ENCODE data around the gene CERS1.
A peak's percentile ranks its signal among the peaks of the same experiment; 100 is the strongest.

Gene CERS1

DNA sequence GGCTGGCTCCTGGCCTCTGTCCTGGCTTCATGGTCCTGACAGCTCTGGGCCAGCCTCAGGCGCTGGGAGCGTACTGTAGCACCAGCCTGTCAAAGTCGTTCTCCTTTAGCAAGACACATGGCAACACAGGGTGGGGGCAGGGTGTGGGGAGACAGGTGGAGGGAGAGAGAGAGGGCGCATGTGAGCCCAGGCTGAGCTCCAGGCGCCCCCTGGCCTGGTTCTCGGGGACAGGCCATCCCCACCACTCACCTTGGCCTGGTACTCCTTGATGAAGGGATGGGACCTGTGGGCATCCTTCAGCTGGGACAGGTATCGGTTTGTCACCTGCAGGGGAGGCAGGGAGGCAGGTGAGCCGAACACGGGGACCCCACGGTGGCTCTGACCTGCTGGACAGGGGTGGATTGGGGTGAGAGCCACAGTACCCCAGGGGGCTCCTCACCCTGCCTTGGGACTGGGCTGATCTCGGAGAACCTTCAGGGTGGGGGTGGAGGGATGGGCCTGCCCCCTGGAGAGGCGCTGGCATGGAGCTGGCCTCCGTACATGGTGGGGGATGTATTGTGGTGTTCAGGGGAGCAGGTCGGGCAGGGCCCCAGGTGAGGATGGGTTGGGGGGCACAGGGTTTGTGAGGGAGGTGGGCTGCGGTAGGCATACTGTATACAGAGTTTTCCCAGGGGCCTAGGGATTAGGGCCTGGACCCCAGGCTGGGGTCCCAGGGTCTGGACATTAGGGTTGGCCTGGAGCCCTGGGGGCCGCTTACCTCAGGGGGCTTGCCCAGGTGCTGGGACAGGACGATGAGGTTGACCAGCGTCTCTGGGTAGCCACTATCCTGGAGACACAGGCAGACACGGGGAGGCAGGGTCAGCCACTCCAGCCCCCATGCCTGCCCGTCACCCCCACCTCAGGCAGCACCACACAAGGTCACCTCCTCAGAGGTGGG is 3.9 kb upstream of the CERS1 start:
- DNase-seq (ENCODE audit: insufficient read length, low spot score) (no peak), FAIRE-seq (no peak)
- no peak for TF ChIP-seq SPI1 (IDR thresholded peaks at IDR 0.05; ENCODE audit: low read depth, low read length)

GRCh38 chr19:18898607-18899408 is 2.9 kb upstream of the CERS1 start:
- peak; percentile 52; the same call in 1 of the 2 replicates for TF ChIP-seq POLR2AphosphoS5 (IDR thresholded peaks at IDR 0.05; ENCODE audit: low read depth, low read length)
- no peak for TF ChIP-seq SPI1 (IDR thresholded peaks at IDR 0.05; ENCODE audit: low read depth, low read length)
- DNase-seq (ENCODE audit: insufficient read length, low spot score) (no peak), FAIRE-seq (no peak)

DNA sequence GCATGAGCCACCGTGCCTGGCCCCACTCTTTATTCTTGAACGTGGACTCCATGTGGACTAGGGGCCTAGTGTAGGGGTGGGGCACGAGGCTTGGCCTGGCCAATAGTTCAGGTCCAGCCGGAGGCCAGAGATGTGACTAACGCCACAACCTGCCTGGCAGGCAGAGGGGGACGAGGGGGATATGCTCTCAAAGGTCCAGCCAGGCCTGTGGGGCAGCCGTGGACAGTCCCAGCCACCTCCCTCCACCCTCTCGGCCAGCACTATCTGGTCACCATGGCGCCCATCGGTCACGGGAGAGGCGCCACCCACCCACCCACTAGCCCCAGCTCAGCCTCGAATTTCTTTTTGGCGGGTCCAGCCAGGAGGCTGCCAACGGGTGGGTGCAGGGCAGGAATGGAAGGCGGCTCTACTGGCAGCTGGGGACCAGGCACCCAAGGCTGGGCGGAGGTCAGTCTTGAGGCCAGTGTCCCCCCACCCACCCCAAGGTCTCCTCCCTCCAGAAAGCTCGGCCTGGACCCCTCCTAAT is 2.2 kb upstream of the CERS1 start:
- TF ChIP-seq POLR2AphosphoS5 (IDR thresholded peaks at IDR 0.05; ENCODE audit: low read depth, low read length), result no peak
- no peak for TF ChIP-seq SPI1 (IDR thresholded peaks at IDR 0.05; ENCODE audit: low read depth, low read length)
- no peak for TF ChIP-seq POU2F2 (IDR thresholded peaks at IDR 0.05; ENCODE audit: low read depth, low read length)
- TF ChIP-seq PAX5 (IDR thresholded peaks at IDR 0.05; ENCODE audit: insufficient read depth, low read length, severe bottlenecking), result no peak
- no peak for TF ChIP-seq POLR2A (IDR thresholded peaks at IDR 0.05; ENCODE audit: low read depth, low read length)
- no peak for TF ChIP-seq TAF1 (IDR thresholded peaks at IDR 0.05; ENCODE audit: low read depth, low read length)
- DNase-seq (ENCODE audit: insufficient read length, low spot score) (no peak), FAIRE-seq (no peak)

GRCh38 chr19:18897094-18898029 is 1.4 kb upstream of the CERS1 start:
- no peak for DNase-seq (ENCODE audit: insufficient read length, low spot score)
- no peak for FAIRE-seq
- TF ChIP-seq POU2F2 (IDR thresholded peaks at IDR 0.05; ENCODE audit: low read depth, low read length) (no peak), TAF1 (IDR thresholded peaks at IDR 0.05; ENCODE audit: low read depth, low read length) (no peak), POLR2AphosphoS5 (IDR thresholded peaks at IDR 0.05; ENCODE audit: low read depth, low read length) (no peak), SPI1 (IDR thresholded peaks at IDR 0.05; ENCODE audit: low read depth, low read length) (no peak), PAX5 (IDR thresholded peaks at IDR 0.05; ENCODE audit: insufficient read depth, low read length, severe bottlenecking) (no peak), POLR2A (IDR thresholded peaks at IDR 0.05; ENCODE audit: low read depth, low read length) (no peak)

DNA sequence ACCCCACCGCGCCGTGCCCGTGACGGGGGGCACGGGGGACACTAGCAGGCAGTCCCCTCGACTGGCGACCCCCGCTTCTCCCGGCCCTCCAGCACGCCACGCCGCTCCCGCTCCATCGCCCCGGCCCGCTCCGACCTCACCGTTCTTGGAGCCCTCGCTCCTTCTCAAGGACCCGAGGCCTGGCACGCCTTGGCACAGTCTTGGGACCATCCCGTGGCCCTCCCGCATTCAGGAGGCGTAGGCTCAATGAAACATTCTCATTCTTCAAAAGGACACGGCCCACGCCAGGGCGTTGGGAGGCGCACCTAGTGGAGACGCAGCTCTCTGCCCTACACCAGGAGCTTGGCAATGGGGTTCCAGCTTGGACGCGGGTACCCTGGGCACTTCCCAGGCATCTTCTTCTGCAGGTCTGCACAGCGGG is 473 bp upstream of the CERS1 start:
- FAIRE-seq, result no peak
- no peak for DNase-seq (ENCODE audit: insufficient read length, low spot score)

DNA sequence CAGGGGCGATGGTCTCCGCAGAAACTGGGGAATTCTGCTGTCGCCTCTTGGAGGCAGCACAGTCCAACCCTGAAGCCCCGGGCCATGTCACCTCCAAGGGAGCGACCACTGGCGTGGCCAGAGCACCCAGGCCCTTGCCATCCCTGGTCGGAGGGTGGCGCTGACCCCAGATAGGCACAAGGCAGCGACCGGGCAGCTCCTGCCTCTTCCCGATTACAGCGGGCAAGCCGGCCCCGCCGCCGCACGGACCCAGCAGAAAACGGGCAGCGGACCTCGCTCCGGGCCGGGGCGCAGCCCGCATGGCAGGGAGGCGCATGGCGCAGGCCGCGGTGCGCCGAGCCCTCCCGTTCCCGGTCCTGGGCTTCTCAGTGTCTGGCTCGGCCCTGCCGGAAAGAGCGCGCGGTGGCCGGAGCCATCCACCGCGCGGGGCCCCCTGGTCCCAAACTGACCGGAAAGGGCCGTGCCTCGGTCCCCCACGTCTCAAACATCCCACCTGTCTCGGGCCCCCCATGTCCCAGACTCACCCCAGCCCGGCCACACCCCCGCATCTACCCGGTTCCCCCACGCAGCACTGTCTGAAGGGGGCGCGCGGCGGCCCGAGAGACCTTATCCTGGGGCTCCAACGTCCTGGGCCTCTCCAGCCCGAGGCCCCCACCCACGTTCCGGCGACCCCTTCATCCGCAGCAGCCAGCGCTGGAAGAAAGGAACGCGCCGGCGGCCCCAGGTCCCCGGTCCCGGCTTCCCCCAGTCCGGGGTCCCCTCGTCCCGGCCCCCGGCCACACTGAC is 727 bp downstream of the CERS1 start:
- no peak for DNase-seq (ENCODE audit: insufficient read length, low spot score)
- FAIRE-seq, result no peak
- TF ChIP-seq POU2F2 (IDR thresholded peaks at IDR 0.05; ENCODE audit: low read depth, low read length), result no peak
- no peak for TF ChIP-seq PAX5 (IDR thresholded peaks at IDR 0.05; ENCODE audit: insufficient read depth, low read length, severe bottlenecking)
- TF ChIP-seq POLR2AphosphoS5 (IDR thresholded peaks at IDR 0.05; ENCODE audit: low read depth, low read length), result no peak
- TF ChIP-seq TAF1 (IDR thresholded peaks at IDR 0.05; ENCODE audit: low read depth, low read length), result no peak
- TF ChIP-seq POLR2A (IDR thresholded peaks at IDR 0.05; ENCODE audit: low read depth, low read length), result no peak
- no peak for TF ChIP-seq SPI1 (IDR thresholded peaks at IDR 0.05; ENCODE audit: low read depth, low read length)

More for the DNA sequence above, 473 bp upstream of the CERS1 start:
- TF ChIP-seq POLR2AphosphoS5 (IDR thresholded peaks at IDR 0.05; ENCODE audit: low read depth, low read length) (no peak), PAX5 (IDR thresholded peaks at IDR 0.05; ENCODE audit: insufficient read depth, low read length, severe bottlenecking) (no peak)

- FAIRE-seq (no peak), DNase-seq (ENCODE audit: insufficient read length, low spot score) (no peak)
- TF ChIP-seq POU2F2 (IDR thresholded peaks at IDR 0.05; ENCODE audit: low read depth, low read length) (no peak), POLR2A (IDR thresholded peaks at IDR 0.05; ENCODE audit: low read depth, low read length) (no peak), PAX5 (IDR thresholded peaks at IDR 0.05; ENCODE audit: insufficient read depth, low read length, severe bottlenecking) (no peak), SPI1 (IDR thresholded peaks at IDR 0.05; ENCODE audit: low read depth, low read length) (no peak), TAF1 (IDR thresholded peaks at IDR 0.05; ENCODE audit: low read depth, low read length) (no peak), POLR2AphosphoS5 (IDR thresholded peaks at IDR 0.05; ENCODE audit: low read depth, low read length) (no peak)
Observed at GRCh38 chr19:18894254-18895037, 1.5 kb downstream of the CERS1 start.
